VCaP (cell line): ENCODE results near the gene DLGAP1.

Source experiments
- H3K27ac ChIP-seq: fragments of 450-650 bp; 2 replicates; pipeline ENCODE4 v1.5.1; 2017
- CTCF ChIP-seq: fragments of 450-650 bp; conservative IDR thresholded peaks from 2 replicates; pipeline ENCODE4 v1.5.1; 2017; ENCODE audit warnings: mild to moderate bottlenecking, moderate library complexity

Gene DLGAP1

GRCh38 chr18:4271952-4272351 lies 183.2 kb downstream of the DLGAP1 start:
- TF ChIP-seq CTCF = no peak
- H3K27ac ChIP-seq = no peak overlapping the region

GRCh38 chr18:4270988-4271387 lies 184.1 kb downstream of the DLGAP1 start:
- TF ChIP-seq CTCF = no peak
- no peak overlapping the region for H3K27ac ChIP-seq

- no peak for TF ChIP-seq CTCF
- no peak overlapping the region for H3K27ac ChIP-seq
Observed at GRCh38 chr18:4270016-4270415, 185.1 kb downstream of the DLGAP1 start.

- TF ChIP-seq CTCF = no peak
- no peak overlapping the region for H3K27ac ChIP-seq
Observed at GRCh38 chr18:4267641-4268040, 187.5 kb downstream of the DLGAP1 start.

GRCh38 chr18:4264347-4264791 lies 190.7 kb downstream of the DLGAP1 start:
- H3K27ac ChIP-seq = no peak overlapping the region
- no peak for TF ChIP-seq CTCF

GRCh38 chr18:4260107-4260506 lies 195.0 kb downstream of the DLGAP1 start:
- H3K27ac ChIP-seq = no peak overlapping the region
- no peak for TF ChIP-seq CTCF

- TF ChIP-seq CTCF = no peak
- H3K27ac ChIP-seq = no peak overlapping the region
Observed at GRCh38 chr18:4256766-4257417, 198.2 kb downstream of the DLGAP1 start.
